PC-3 (cell line): ENCODE results near the gene PLA2G4A. TPM values are rescaled to one million over a fixed set of nuclear protein-coding genes. Genes with fewer than 3 reads are reported as not detected.

Source experiments
- ATAC-seq: fragments of 200-7000 bp; cut with Tn5 transposase; 2 replicates; pipeline ENCODE4 v1.9.1; 2020; ENCODE audit warnings: mild to moderate bottlenecking, moderate library complexity
- BruUV-seq: library from RNA; stranded (reverse); fragments of 400-500 nt; replicated peaks from 2 replicates; lab custom pipeline; 2021; lab: Mats Ljungman, UMichigan
- CTCF ChIA-PET: fragments of 300-600 bp; sonication (Branson Sonifier 250); formaldehyde crosslinking; loops from one replicate; lab custom pipeline; 2022; ENCODE audit warnings: antibody characterized with exemption; lab: Charles Lee
- POLR2A ChIA-PET: fragments of 300-600 bp; sonication (Branson Sonifier 250); formaldehyde crosslinking; loops from one replicate; lab custom pipeline; 2022; ENCODE audit warnings: antibody characterized with exemption; ENCODE audit not compliant: unreplicated experiment; lab: Charles Lee
- DNase-seq: peaks from one replicate; pipeline ENCODE4 v3.0.0-alpha.2; 2015
- H2AFZ ChIP-seq: fragments of 300-600 bp; sonication (generic); 2 replicates; pipeline ENCODE4 v1.6.0; 2016; ENCODE audit warnings: antibody characterized with exemption, low read length
- H3F3A ChIP-seq: fragments of 300-600 bp; sonication (generic); one replicate; pipeline ENCODE4 v1.6.0; 2017; ENCODE audit warnings: antibody characterized with exemption, low read length, control low read depth, mild to moderate bottlenecking; ENCODE audit not compliant: unreplicated experiment
- H3K27ac ChIP-seq: fragments of 300-600 bp; sonication (generic); 2 replicates; pipeline ENCODE4 v1.5.1; 2016; ENCODE audit warnings: mild to moderate bottlenecking, low read length
- H3K27me3 ChIP-seq: fragments of 300-600 bp; sonication (generic); 2 replicates; pipeline ENCODE4 v1.6.1; 2016; ENCODE audit warnings: low read length, mixed read lengths
- H3K36me3 ChIP-seq: fragments of 300-600 bp; sonication (generic); 2 replicates; pipeline ENCODE4 v1.6.1; 2016; ENCODE audit warnings: low read depth, mixed run types, low read length, mixed read lengths
- H3K4me1 ChIP-seq: fragments of 300-600 bp; sonication (generic); 2 replicates; pipeline ENCODE4 v1.5.1; 2016; ENCODE audit warnings: low read length; ENCODE audit not compliant: insufficient read depth
- H3K4me2 ChIP-seq: fragments of 300-600 bp; sonication (generic); 2 replicates; pipeline ENCODE4 v1.6.0; 2016; ENCODE audit warnings: low read length
- H3K4me3 ChIP-seq: fragments of 300-600 bp; sonication (generic); 2 replicates; pipeline ENCODE4 v1.5.1; 2016; ENCODE audit warnings: mild to moderate bottlenecking, low read length, mixed read lengths
- H3K79me2 ChIP-seq: fragments of 300-600 bp; sonication (generic); 2 replicates; pipeline ENCODE4 v1.6.1; 2017; ENCODE audit warnings: low read length, mixed read lengths
- H3K9ac ChIP-seq: fragments of 300-600 bp; sonication (generic); 2 replicates; pipeline ENCODE4 v1.6.0; 2016; ENCODE audit warnings: mild to moderate bottlenecking, low read length
- H3K9me2 ChIP-seq: fragments of 300-600 bp; sonication (generic); replicated peaks from 2 replicates; pipeline ENCODE4 v1.6.1; 2016; ENCODE audit warnings: mixed run types, low read length, mixed read lengths
- H3K9me3 ChIP-seq: fragments of 300-600 bp; sonication (generic); 2 replicates; pipeline ENCODE4 v1.6.1; 2016; ENCODE audit warnings: low read length, mixed read lengths
- H4K20me1 ChIP-seq: fragments of 300-600 bp; sonication (generic); 2 replicates; pipeline ENCODE4 v1.6.1; 2016; ENCODE audit warnings: low read length, mixed read lengths
- EZH2 ChIP-seq: fragments of 300-600 bp; sonication (generic); IDR thresholded peaks from one replicate; pipeline ENCODE4 v1.6.1; 2017; ENCODE audit warnings: antibody characterized with exemption, mild to moderate bottlenecking, low read length; ENCODE audit not compliant: unreplicated experiment
- EZH2phosphoT487 ChIP-seq: fragments of 300-600 bp; sonication (generic); IDR thresholded peaks from 2 replicates; pipeline ENCODE4 v1.6.1; 2018; ENCODE audit warnings: mild to moderate bottlenecking, antibody characterized with exemption, low read length, borderline replicate concordance
- intact Hi-C: fragments of 100-400 bp; cut with micrococcal nuclease; formaldehyde crosslinking; loops from 2 replicates; pipeline ENCODE4 v1.9.0; 2023
- total RNA-seq: library from RNA; depleted of rRNA; stranded (reverse); fragments of >200 nt; gene quantifications from 2 replicates; pipeline ENCODE4 v1.2.3, GENCODE V29; 2014
- TF ChIP-seq, protein P1 (sequence below): fragments of 300-600 bp; sonication (generic); conservative IDR thresholded peaks from 2 replicates; pipeline ENCODE4 v1.5.1; 2017; ENCODE audit warnings: antibody characterized with exemption, low read depth, mild to moderate bottlenecking, low read length

Gene PLA2G4A
- total RNA-seq, 1 experiment from 2014 or later = 2.3 TPM

DNA sequence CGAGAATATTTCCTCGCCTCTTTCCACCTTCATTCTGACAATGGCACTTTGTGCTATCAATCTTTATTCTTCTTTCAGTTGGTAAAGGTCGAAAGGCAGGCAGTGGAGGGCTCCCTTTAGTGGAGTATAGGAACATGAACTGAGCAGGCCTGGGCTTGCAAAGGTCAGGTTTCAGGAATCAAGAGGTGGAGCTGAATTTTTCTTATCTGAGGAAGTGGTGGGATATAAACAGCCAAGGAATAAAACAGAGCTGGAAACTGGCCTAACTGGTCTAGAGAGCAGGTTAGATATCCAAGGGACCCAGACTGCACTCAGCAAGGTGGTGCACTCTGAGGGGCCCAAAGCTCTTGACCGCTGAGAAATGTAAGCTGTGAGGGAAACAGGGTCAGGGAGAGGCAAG is 99.1 kb downstream of the PLA2G4A start:
- H3K79me2 ChIP-seq = no peaks in the 10 kb centered on the region
- H3K4me1 ChIP-seq = no peaks in the 10 kb centered on the region; the same call in 1 of the 2 replicates
- no peak overlapping the region for H3K9ac ChIP-seq
- H3K4me3 ChIP-seq = no peak overlapping the region
- DNase-seq = no peak
- ChIA-PET POLR2A (no interaction called here), CTCF (no interaction called here)
- TF ChIP-seq EZH2phosphoT487 = no peak
- no peak for TF ChIP-seq EZH2
- TF ChIP-seq, protein P1, sequence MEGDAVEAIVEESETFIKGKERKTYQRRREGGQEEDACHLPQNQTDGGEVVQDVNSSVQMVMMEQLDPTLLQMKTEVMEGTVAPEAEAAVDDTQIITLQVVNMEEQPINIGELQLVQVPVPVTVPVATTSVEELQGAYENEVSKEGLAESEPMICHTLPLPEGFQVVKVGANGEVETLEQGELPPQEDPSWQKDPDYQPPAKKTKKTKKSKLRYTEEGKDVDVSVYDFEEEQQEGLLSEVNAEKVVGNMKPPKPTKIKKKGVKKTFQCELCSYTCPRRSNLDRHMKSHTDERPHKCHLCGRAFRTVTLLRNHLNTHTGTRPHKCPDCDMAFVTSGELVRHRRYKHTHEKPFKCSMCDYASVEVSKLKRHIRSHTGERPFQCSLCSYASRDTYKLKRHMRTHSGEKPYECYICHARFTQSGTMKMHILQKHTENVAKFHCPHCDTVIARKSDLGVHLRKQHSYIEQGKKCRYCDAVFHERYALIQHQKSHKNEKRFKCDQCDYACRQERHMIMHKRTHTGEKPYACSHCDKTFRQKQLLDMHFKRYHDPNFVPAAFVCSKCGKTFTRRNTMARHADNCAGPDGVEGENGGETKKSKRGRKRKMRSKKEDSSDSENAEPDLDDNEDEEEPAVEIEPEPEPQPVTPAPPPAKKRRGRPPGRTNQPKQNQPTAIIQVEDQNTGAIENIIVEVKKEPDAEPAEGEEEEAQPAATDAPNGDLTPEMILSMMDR = no peak
- H3K36me3 ChIP-seq = no peaks in the 10 kb centered on the region
- BruUV-seq = no TSS peak
- no peaks in the 10 kb centered on the region for H4K20me1 ChIP-seq
- no peaks in the 10 kb centered on the region for H3K27me3 ChIP-seq
- no peak overlapping the region for H3K4me2 ChIP-seq
- H2AFZ ChIP-seq = no peak overlapping the region
- H3F3A ChIP-seq = no peaks in the 10 kb centered on the region
- intact Hi-C loops = no loop called here
- H3K9me2 ChIP-seq = no peaks in the 10 kb centered on the region
- no peak overlapping the region for H3K27ac ChIP-seq
- no peak for ATAC-seq
- H3K9me3 ChIP-seq = no peaks in the 10 kb centered on the region

DNA sequence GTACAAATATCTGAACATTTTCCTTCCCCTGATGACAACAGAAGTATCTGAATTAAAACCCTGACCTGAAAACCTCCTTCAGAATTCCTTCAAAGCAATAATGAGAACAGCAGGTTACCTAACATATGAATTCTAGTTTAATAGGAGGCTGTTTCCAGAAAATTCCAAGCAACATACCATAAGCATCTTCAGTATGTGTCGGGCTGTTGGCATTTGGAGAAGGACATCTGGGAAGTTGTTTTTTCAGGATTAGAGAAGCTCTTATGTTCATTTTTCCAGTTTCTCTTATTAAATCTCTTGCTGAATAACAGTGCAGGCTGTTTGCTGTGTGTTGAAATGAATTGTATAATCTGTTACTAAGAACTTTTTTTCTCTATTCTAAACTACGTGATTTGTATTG is 101.5 kb downstream of the PLA2G4A start:
- H3K4me3 ChIP-seq = no peak overlapping the region
- no peaks in the 10 kb centered on the region for H3K79me2 ChIP-seq
- ChIA-PET CTCF (no interaction called here), POLR2A (no interaction called here)
- no peaks in the 10 kb centered on the region; the same call in 1 of the 2 replicates for H3K4me1 ChIP-seq
- TF ChIP-seq EZH2 = no peak
- no peak for TF ChIP-seq EZH2phosphoT487
- TF ChIP-seq, protein P1 = no peak
- no TSS peak for BruUV-seq
- H2AFZ ChIP-seq = no peak overlapping the region
- no peak for ATAC-seq
- H3K9me3 ChIP-seq = no peaks in the 10 kb centered on the region
- no peaks in the 10 kb centered on the region for H3K36me3 ChIP-seq
- H3K9ac ChIP-seq = no peak overlapping the region
- H3K27me3 ChIP-seq = no peaks in the 10 kb centered on the region
- no peaks in the 10 kb centered on the region for H3K9me2 ChIP-seq
- H4K20me1 ChIP-seq = no peaks in the 10 kb centered on the region
- H3K27ac ChIP-seq = no peak overlapping the region
- no peak for DNase-seq
- intact Hi-C loops = no loop called here
- H3K4me2 ChIP-seq = no peak overlapping the region
- H3F3A ChIP-seq = no peaks in the 10 kb centered on the region

DNA sequence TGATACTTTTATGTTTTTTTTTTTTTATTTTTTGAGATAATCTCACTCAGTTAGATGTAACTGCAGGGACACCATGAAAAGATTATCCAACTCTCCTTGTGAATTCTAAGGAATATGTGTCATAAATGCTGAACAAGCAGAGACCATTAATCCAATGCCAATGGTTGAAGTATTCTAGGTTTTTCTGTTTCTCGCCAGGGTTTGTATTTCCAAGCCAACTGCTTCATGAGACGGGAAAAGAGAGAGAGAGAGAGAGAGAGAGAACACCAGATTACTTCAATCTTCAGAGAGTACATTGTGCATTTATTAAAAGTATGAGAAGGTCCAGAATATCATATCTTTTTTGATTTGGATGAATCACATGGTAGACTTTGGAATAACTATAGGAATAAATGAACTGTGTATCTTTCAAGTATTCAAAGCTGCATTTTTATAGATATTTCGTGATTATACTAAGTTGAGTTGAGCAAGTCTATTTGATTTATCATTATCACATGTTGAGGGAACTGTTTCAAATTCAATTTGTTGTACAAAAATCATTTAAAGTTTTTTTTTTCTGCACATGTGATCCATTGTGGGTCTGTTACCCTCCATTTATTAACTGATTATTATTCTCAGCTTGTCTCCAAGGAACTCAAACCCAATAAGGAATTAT is 108.4 kb downstream of the PLA2G4A start:
- DNase-seq = no peak
- H3K79me2 ChIP-seq = no peaks in the 10 kb centered on the region
- H3F3A ChIP-seq = no peaks in the 10 kb centered on the region
- no peaks in the 10 kb centered on the region for H3K36me3 ChIP-seq
- H3K4me1 ChIP-seq = no peaks in the 10 kb centered on the region
- TF ChIP-seq, protein P1 = no peak
- TF ChIP-seq EZH2phosphoT487 (no peak), EZH2 (no peak)
- H3K9ac ChIP-seq = no peak overlapping the region
- BruUV-seq = no TSS peak
- H3K27me3 ChIP-seq = no peaks in the 10 kb centered on the region
- no peak overlapping the region for H3K4me3 ChIP-seq
- CTCF ChIA-PET = no interaction called here
- intact Hi-C loops = no loop called here
- no peaks in the 10 kb centered on the region for H3K9me2 ChIP-seq
- no peak overlapping the region for H3K4me2 ChIP-seq
- POLR2A ChIA-PET = no interaction called here
- no peaks in the 10 kb centered on the region for H4K20me1 ChIP-seq
- ATAC-seq = no peak
- H3K27ac ChIP-seq = no peak overlapping the region
- no peak overlapping the region for H2AFZ ChIP-seq
- no peaks in the 10 kb centered on the region for H3K9me3 ChIP-seq
